IPS-20b (cell line): ENCODE data around the gene RNF144A.

Experiments
- H3K27ac ChIP-seq: one replicate; pipeline ENCODE4 v1.5.1; 2013; ENCODE audit warnings: low read length
- H3K27me3 ChIP-seq: 2 replicates; pipeline ENCODE4 v1.6.1; 2013; ENCODE audit warnings: mild to moderate bottlenecking, low read length, inconsistent platforms; ENCODE audit not compliant: insufficient read depth
- H3K36me3 ChIP-seq: 2 replicates; pipeline ENCODE4 v1.6.1; 2013; ENCODE audit warnings: low read depth, mild to moderate bottlenecking, inconsistent platforms, low read length, moderate library complexity; ENCODE audit not compliant: insufficient read depth
- H3K4me1 ChIP-seq: 2 replicates; pipeline ENCODE4 v1.6.1; 2013; ENCODE audit warnings: mild to moderate bottlenecking, control low read depth, inconsistent platforms, low read length, moderate library complexity; ENCODE audit not compliant: insufficient read depth
- H3K4me3 ChIP-seq: 2 replicates; pipeline ENCODE4 v1.5.1; 2013; ENCODE audit warnings: mild to moderate bottlenecking, low read length, inconsistent platforms
- H3K9ac ChIP-seq: 2 replicates; pipeline ENCODE4 v1.6.1; 2013; ENCODE audit warnings: low read depth, mild to moderate bottlenecking, inconsistent platforms, low read length, moderate library complexity
- H3K9me3 ChIP-seq: 2 replicates; pipeline ENCODE4 v1.6.1; 2013; ENCODE audit warnings: mild to moderate bottlenecking, low read depth, low read length, inconsistent platforms; ENCODE audit not compliant: insufficient read depth

The RNF144A gene

DNA sequence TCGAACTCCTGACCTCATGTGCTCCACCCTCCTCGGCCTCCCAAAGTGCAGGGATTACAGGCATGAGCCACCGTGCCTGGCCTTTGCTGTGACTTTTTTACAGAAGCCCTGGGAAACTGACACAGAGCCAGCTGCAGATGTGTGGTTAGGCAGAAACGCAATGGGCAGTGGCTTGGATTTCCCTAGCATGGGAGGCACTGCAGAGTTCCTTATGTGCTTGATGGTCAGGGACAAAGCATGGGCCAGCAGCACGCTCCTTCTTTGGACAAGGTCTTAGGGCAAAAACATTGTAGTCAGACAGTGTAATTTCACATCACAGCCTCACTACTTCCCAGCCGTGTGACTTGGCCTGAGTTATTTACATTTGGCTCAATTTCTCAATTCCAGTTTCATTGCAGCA is 153.9 kb downstream of the RNF144A start:
- H3K27ac ChIP-seq, result no peak overlapping the region

DNA sequence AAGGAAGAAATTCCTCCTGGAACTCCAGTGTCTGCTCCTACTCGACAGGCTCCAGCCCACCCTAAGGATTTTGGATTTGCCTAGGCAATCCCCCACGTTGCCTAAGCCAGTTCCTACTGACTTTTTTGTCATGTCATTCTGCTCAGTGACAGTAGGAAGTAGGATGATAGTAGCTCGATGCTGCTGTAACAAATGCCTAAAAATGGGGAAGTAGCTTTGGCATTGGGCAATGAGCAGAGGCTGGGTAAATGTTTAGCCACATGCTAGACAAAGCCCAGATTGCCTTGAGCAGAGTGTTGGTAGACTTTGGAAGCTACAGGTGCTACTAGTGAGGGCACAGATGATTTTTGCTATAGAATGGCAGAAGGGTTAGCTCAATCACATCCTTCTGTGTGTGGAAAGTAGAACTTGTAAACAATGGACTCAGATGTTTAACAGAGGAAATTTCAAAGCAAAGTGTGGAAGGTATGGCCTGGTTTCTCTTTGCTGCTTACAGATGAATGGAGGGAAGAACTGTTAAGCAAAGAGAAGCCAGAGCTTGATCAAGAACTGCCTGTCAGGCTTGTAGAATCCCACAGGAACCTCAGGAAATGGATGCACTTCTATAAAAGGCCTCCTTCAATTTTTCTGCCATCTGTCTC is 154.8 kb downstream of the RNF144A start:
- Histone ChIP-seq H3K27ac (no peak overlapping the region), H3K4me3 (no peak overlapping the region), H3K4me1 (no peaks in the 10 kb centered on the region), H3K9me3 (no peaks in the 10 kb centered on the region), H3K27me3 (no peaks in the 10 kb centered on the region), H3K36me3 (no peaks in the 10 kb centered on the region), H3K9ac (no peak overlapping the region)

More for the DNA sequence above, 153.9 kb downstream of the RNF144A start:
- Histone ChIP-seq H3K4me3 (no peak overlapping the region), H3K9me3 (no peaks in the 10 kb centered on the region), H3K4me1 (no peaks in the 10 kb centered on the region), H3K9ac (no peak overlapping the region), H3K36me3 (no peaks in the 10 kb centered on the region), H3K27me3 (no peaks in the 10 kb centered on the region)

DNA sequence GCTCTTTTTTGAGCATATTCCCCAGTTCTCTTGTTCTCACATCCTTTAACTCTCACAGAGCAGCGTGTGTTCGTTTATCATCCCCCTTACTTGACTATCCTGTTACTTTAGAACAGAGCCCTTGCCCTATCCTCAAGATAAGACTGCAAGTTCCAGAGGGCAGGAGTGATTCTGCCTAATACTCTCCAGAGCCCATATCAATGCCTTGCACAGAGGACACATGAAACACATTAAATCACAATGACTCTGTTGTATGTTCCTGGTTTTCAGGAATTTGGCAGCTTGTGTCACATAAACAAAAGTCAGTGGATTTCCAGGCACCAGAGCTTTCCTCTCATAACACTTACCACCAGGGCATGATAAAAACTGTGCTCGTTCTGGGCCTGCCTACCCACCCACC is 156.7 kb downstream of the RNF144A start:
- Histone ChIP-seq H3K9ac (no peak overlapping the region), H3K9me3 (no peaks in the 10 kb centered on the region), H3K36me3 (no peaks in the 10 kb centered on the region), H3K4me3 (no peak overlapping the region), H3K27me3 (no peaks in the 10 kb centered on the region), H3K27ac (no peak overlapping the region), H3K4me1 (no peaks in the 10 kb centered on the region)

DNA sequence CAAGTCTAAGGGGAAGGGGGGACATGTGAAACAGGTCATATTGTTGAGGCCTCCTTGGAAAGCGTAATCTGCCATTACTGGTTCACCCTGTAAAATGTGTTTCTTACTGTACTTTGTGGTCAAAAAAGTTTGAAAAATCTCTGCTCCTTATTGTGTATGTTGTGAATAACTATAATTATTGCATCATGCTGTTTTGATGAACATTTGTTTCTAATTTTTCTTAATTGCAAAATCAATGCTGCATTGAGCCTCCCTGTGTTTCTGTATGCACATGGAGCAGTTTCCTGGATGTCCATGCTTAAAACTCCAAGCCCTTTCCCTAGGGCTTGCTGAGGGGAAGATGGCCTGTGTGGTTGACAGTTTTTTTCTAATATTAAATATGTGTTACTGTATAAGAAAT is 158.6 kb downstream of the RNF144A start:
- H3K9me3 ChIP-seq, result no peaks in the 10 kb centered on the region
- H3K4me3 ChIP-seq, result no peak overlapping the region
- no peaks in the 10 kb centered on the region for H3K27me3 ChIP-seq
- H3K36me3 ChIP-seq, result no peaks in the 10 kb centered on the region
- H3K4me1 ChIP-seq, result no peaks in the 10 kb centered on the region
- no peak overlapping the region for H3K9ac ChIP-seq
- no peak overlapping the region for H3K27ac ChIP-seq

DNA sequence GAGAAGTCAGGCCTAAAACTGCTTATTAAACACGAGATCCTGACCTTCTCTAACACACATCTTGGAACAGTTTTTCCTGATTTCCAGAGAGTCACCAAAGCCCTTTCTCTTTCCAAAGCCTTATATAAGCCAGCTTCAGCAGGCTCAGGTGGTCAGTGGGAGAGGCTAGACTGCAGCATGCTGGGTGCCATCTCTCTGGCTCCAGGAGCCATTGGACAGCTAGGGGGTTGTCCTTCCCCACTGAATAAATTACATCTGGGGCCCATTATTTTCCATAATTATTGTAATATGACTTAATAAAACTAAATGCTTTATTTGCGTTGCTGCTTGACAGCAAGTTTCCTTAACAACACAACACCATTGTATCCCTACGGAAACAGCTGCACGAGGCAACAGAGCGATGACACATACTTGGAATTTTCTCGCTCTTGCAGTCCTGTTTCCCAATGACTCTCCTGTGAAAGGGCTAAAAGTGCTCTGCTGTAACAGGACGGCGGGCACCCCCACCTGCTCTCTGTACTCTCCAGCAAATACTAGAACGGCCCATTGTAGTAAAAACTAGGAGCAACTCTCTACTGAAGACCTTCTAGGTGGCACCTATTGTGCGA is 160.6 kb downstream of the RNF144A start:
- Histone ChIP-seq H3K27me3 (no peaks in the 10 kb centered on the region), H3K9me3 (no peaks in the 10 kb centered on the region), H3K4me3 (no peak overlapping the region)

DNA sequence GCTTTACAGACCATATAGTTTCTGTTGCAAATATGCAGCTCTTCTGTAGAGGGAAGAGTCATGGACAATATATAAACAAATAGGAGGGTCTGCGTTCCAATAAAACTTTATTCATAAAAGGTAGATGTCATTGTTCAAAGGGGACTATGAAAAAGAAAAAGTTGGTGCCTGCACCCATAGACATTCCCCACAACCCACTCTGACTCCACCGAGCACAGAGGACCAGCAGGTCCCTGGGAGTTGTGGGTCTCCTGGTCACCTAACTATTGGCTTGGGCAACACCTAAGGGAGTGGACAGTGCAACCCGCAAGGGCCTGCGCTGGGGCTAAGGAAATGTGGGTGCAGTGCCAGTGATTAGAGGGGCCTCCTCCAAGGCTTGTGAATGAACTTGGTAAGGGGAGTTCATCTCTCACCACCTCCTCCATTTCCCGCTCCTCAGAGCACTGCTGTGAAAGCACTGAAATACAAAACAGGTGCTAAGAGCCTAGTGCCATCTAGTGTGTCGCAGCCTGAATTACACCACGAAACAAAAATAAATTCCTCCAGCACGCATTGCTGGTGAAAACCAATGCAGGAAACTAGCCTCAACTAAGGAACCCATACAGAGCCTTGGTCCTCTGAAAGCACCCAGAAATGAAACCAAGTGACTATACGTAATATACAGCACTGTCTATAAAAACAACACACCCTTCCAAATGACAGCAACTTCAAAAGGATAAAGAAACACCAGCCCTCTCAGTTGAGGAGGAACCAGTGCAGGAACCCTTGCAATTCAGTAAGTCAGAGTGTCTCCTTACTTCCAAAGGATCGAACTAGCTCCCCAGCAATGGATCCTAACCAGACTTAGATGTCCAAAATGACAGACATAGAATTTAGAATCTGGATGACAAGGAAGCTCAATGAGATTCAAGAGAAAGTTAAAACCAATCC is 166.6 kb downstream of the RNF144A start:
- Histone ChIP-seq H3K9me3 (no peaks in the 10 kb centered on the region), H3K4me1 (no peaks in the 10 kb centered on the region), H3K4me3 (no peak overlapping the region), H3K27me3 (no peaks in the 10 kb centered on the region), H3K9ac (no peak overlapping the region), H3K36me3 (no peaks in the 10 kb centered on the region), H3K27ac (no peak overlapping the region)

More for the DNA sequence above, 160.6 kb downstream of the RNF144A start:
- no peak overlapping the region for H3K27ac ChIP-seq
- H3K9ac ChIP-seq, result no peak overlapping the region
- H3K4me1 ChIP-seq, result no peaks in the 10 kb centered on the region
- no peaks in the 10 kb centered on the region for H3K36me3 ChIP-seq

DNA sequence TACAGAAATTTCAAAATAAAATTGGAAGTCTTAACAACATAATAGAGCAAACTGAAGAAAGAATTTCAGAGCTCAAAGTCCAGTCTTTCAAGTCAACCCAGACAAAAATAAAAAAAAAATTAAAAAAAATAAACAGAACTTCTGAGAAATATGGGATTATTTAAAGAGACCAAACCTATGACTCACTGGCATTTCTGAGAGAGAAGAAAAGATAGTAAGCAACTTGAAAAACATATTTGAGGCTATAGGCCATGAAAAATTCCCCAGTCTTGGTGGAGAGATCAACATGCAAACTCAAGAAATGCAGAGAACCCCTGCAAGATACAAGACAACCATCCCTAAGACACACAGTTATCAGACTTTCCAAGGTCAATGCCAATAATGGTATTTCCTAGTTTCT is 167.4 kb downstream of the RNF144A start:
- H3K9me3 ChIP-seq, result no peaks in the 10 kb centered on the region
- no peaks in the 10 kb centered on the region for H3K36me3 ChIP-seq
- H3K27me3 ChIP-seq, result no peaks in the 10 kb centered on the region
- H3K4me1 ChIP-seq, result no peaks in the 10 kb centered on the region
- no peak overlapping the region for H3K4me3 ChIP-seq
- H3K9ac ChIP-seq, result no peak overlapping the region
- H3K27ac ChIP-seq, result no peak overlapping the region

DNA sequence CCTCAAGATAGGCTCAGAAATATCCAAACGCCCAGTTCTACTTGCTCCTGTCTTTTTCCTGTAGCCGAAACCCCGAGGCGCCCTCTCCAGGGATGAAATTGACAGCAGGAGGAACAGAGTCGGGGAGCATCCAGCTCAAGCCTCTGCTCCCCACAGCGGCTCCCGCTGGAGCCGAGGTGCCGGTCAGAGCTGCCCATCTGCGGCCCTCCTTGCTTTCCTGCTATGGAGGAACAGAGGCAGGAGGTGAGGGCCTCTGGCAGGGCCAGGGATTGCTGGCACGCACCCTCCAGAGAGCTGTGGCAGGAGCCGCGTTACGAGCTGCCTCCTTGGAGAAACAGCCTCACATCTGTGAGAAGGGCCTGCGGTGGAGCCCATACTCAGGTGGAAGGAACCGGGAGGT is 172.1 kb downstream of the RNF144A start:
- no peaks in the 10 kb centered on the region for H3K27me3 ChIP-seq
- H3K9me3 ChIP-seq, result no peaks in the 10 kb centered on the region
- H3K27ac ChIP-seq, result no peak overlapping the region
- H3K4me1 ChIP-seq, result no peaks in the 10 kb centered on the region
- no peak overlapping the region for H3K9ac ChIP-seq
- no peak overlapping the region for H3K4me3 ChIP-seq
- no peaks in the 10 kb centered on the region for H3K36me3 ChIP-seq

DNA sequence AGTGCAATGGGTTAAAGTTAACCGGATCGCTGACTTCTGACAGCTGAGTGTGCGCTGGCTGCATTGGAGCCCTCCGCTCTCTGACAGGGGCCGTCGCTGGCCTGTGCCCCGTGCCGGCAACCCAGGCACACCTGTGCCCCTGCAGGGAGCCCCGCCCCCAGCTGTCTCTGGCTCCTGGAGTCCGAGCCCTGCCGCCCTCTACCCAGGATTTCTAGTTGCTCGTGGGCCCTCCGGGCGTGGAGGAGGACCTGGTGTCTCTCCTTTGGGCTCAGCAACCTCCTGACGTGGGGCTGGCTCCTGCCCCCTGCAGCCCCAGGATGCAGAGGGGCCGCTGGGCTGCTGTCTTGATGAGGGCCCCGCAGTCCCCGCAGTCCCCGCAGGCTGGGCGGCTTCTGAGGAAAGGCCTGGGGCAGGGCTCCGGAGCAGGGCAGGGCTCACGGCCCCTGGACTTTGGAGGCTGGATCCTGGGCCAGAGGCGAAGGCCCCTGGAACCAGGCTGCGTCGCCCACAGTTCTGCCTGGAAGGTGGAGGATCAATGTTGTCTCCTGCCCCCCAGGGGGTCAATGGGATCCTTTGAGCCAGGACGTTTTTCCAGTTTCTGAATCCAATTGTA is 172.8 kb downstream of the RNF144A start:
- H3K27ac ChIP-seq, result no peak overlapping the region
- H3K4me1 ChIP-seq, result no peaks in the 10 kb centered on the region
- H3K27me3 ChIP-seq, result no peaks in the 10 kb centered on the region
- no peaks in the 10 kb centered on the region for H3K9me3 ChIP-seq
- no peak overlapping the region for H3K4me3 ChIP-seq
- H3K36me3 ChIP-seq, result no peaks in the 10 kb centered on the region
- H3K9ac ChIP-seq, result no peak overlapping the region

DNA sequence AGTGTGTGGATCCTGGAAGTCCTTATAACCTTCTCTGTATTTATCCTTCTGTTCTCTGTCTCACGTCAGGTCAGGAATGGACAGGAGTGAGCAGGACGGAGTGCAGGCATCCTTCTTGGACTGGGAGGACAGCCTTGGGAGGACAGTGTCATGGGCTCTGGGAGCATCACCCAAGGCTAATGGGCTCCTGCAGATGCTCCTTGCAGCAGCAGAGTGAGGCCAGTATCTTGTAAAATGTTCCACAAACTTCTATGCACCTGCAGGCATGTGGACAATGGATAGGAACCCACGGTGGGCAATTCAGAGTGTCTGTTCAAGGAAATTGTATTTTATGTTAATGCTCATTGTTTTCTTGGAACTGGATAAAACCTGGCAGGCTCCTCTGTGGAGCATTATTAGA is 176.2 kb downstream of the RNF144A start:
- H3K36me3 ChIP-seq, result no peaks in the 10 kb centered on the region
- no peak overlapping the region for H3K27ac ChIP-seq
- H3K9me3 ChIP-seq, result no peaks in the 10 kb centered on the region
- no peaks in the 10 kb centered on the region for H3K4me1 ChIP-seq
- H3K4me3 ChIP-seq, result no peak overlapping the region
- H3K27me3 ChIP-seq, result no peaks in the 10 kb centered on the region
- H3K9ac ChIP-seq, result no peak overlapping the region
